Urothelium cell line (cell line): ENCODE data around the gene TBC1D30.
"Not testable (repeated sequence)": the region's sequence is repeated elsewhere in the genome, so short reads cannot be mapped to it uniquely, and the experiment has no call there.

Experiments used
- DNase-seq: peaks from one replicate; pipeline ENCODE4 v3.0.0; 2011; ENCODE audit warnings: low spot score, mixed read lengths
- FAIRE-seq: peaks from 2 replicates; lab custom pipeline; 2011; peaks lifted over from hg19 to GRCh38; lab: Jason Lieb, UNC

TBC1D30 gene

GRCh38 chr12:64802180-64802775 lies 22.2 kb upstream of the TBC1D30 start:
- peak; percentile 79 for DNase-seq
- FAIRE-seq, result not testable (repeated sequence)

GRCh38 chr12:64806173-64806572 lies 18.3 kb upstream of the TBC1D30 start:
- FAIRE-seq (no peak), DNase-seq (no peak)

GRCh38 chr12:64806593-64807460 lies 17.6 kb upstream of the TBC1D30 start:
- DNase-seq (no peak), FAIRE-seq (no peak)

- DNase-seq, result no peak
These were observed 16.3 kb upstream of the TBC1D30 start for GRCh38 chr12:64808110-64808509.

GRCh38 chr12:64810831-64811230 lies 13.6 kb upstream of the TBC1D30 start:
- FAIRE-seq (no peak), DNase-seq (peak; percentile 21)

More at GRCh38 chr12:64808110-64808509, 16.3 kb upstream of the TBC1D30 start:
- FAIRE-seq, result no peak

GRCh38 chr12:64813723-64814122 lies 10.7 kb upstream of the TBC1D30 start:
- DNase-seq (no peak), FAIRE-seq (no peak)

- FAIRE-seq (no peak), DNase-seq (no peak)
These were observed 10.0 kb upstream of the TBC1D30 start for GRCh38 chr12:64814432-64814831.

- no peak for FAIRE-seq
- no peak for DNase-seq
These were observed 4.5 kb upstream of the TBC1D30 start for GRCh38 chr12:64819816-64820402.

- DNase-seq, result no peak
- no peak for FAIRE-seq
These were observed 3.9 kb upstream of the TBC1D30 start for GRCh38 chr12:64820593-64820992.

GRCh38 chr12:64821116-64821630 lies 3.3 kb upstream of the TBC1D30 start:
- FAIRE-seq (no peak), DNase-seq (no peak)

GRCh38 chr12:64824130-64824499 lies 332 bp upstream of the TBC1D30 start:
- FAIRE-seq (no peak), DNase-seq (no peak)

GRCh38 chr12:64825143-64826021 lies 935 bp downstream of the TBC1D30 start:
- FAIRE-seq (no peak), DNase-seq (no peak)

- FAIRE-seq (no peak), DNase-seq (peak; percentile 52)
These were observed 1.8 kb downstream of the TBC1D30 start for GRCh38 chr12:64826234-64826633.

- DNase-seq (no peak), FAIRE-seq (no peak)
These were observed 4.3 kb downstream of the TBC1D30 start for GRCh38 chr12:64828713-64829112.

GRCh38 chr12:64833928-64834327 lies 9.5 kb downstream of the TBC1D30 start:
- FAIRE-seq (no peak), DNase-seq (no peak)

- no peak for DNase-seq
- no peak for FAIRE-seq
These were observed 11.5 kb downstream of the TBC1D30 start for GRCh38 chr12:64835901-64836300.

GRCh38 chr12:64836856-64837255 lies 12.4 kb downstream of the TBC1D30 start:
- no peak for FAIRE-seq
- DNase-seq, result no peak

GRCh38 chr12:64837427-64837826 lies 13.0 kb downstream of the TBC1D30 start:
- FAIRE-seq (no peak), DNase-seq (no peak)

- FAIRE-seq (no peak), DNase-seq (no peak)
These were observed 15.7 kb downstream of the TBC1D30 start for GRCh38 chr12:64840119-64840518.

GRCh38 chr12:64840949-64841717 lies 16.7 kb downstream of the TBC1D30 start:
- FAIRE-seq, result no peak

More at GRCh38 chr12:64840949-64841717, 16.7 kb downstream of the TBC1D30 start:
- DNase-seq, result no peak
